Gastrocnemius medialis (tissue), 4 donors: Measurements from ENCODE around the gene KCNJ5. TPM values are rescaled to one million over a fixed set of nuclear protein-coding genes. Genes with fewer than 3 reads are reported as not detected.

Source experiments
- ATAC-seq, 2 donors: fragments of 150-250 bp; one replicate each; pipeline ENCODE4 v1.9.1; 2016
- DNase-seq, 2 donors: peaks; one replicate each; pipeline ENCODE4 v3.0.0-alpha.2; 2019
- H3K27ac ChIP-seq, 4 donors: fragments of 200-600 bp; sonication (generic); 1 replicate in 1 of 4; 2 replicates in 3 of 4; pipeline ENCODE4 v1.5.1; 2016 to 2018; ENCODE audit warnings: mild to moderate bottlenecking in 2 of 4, moderate library complexity in 1 of 4
- H3K27me3 ChIP-seq, 3 donors: fragments of 200-600 bp; sonication (generic) in 2 of 3; 1 replicate in 1 of 3; 2 replicates in 2 of 3; pipeline versions ENCODE4 v1.5.1 to v1.6.0; 2016 to 2019; ENCODE audit warnings: mild to moderate bottlenecking in 1 of 3, moderate library complexity in 1 of 3
- H3K36me3 ChIP-seq, 2 donors: fragments of 200-600 bp; sonication (generic) in 1 of 2; one replicate each; pipeline ENCODE4 v1.5.1; 2017 to 2018
- H3K4me1 ChIP-seq, 2 donors: fragments of 200-600 bp; sonication (generic) in 1 of 2; one replicate each; pipeline ENCODE4 v1.5.1; 2016 to 2017; ENCODE audit warnings: mild to moderate bottlenecking in 2 of 2
- H3K4me3 ChIP-seq, 4 donors: fragments of 200-600 bp; sonication (generic) in 3 of 4; 1 replicate in 1 of 4; 2 replicates in 3 of 4; pipeline ENCODE4 v1.5.1; 2016 to 2019; ENCODE audit warnings: mild to moderate bottlenecking in 2 of 4
- H3K9me3 ChIP-seq, 3 donors: fragments of 200-600 bp; sonication (generic) in 2 of 3; 1 replicate in 1 of 3; 2 replicates in 2 of 3; pipeline ENCODE4 v1.5.1; 2016 to 2019
- POLR2A ChIP-seq, 2 donors: fragments of 450-650 bp; IDR thresholded peaks; one replicate each; pipeline ENCODE4 v1.6.1; 2017; ENCODE audit warnings: antibody characterized with exemption in 2 of 2, mild to moderate bottlenecking in 2 of 2, moderate library complexity in 2 of 2
- in situ Hi-C, 4 donors: fragments of 200-750 bp; cut with MboI; loops; one replicate each; pipeline versions ENCODE4 v1.15.0 to v1.8.0; 2017; ENCODE audit warnings: low sequenced_read_pairs in 4 of 4
- intact Hi-C: fragments of 100-400 bp; cut with DNase I; formaldehyde crosslinking; loops from one replicate; pipeline ENCODE4 v1.15.1; 2023; ENCODE audit warnings: low total_unique reads
- total RNA-seq, 4 donors: library from RNA; depleted of rRNA; stranded (reverse); fragments of >200 nt; gene quantifications; one replicate each; pipeline versions ENCODE4 v1.1.0 to v1.2.3, GENCODE V29; 2016
- TF ChIP-seq, protein P1 (sequence below), 5 experiments: fragments of 450-650 bp in 3 of 5; fragments of 200-600 bp in 2 of 5; sonication (generic) in 2 of 5; IDR thresholded peaks in 4 of 5; conservative IDR thresholded peaks in 1 of 5; 1 replicate in 4 of 5; 2 replicates in 1 of 5; pipeline ENCODE4 v1.5.1; 2016 to 2019; ENCODE audit warnings: antibody characterized with exemption in 5 of 5, mild to moderate bottlenecking in 3 of 5, moderate library complexity in 3 of 5

The KCNJ5 gene
- total RNA-seq, 4 donors from 2014 or later = 0.24 to 0.46 TPM; not detected in 2

DNA sequence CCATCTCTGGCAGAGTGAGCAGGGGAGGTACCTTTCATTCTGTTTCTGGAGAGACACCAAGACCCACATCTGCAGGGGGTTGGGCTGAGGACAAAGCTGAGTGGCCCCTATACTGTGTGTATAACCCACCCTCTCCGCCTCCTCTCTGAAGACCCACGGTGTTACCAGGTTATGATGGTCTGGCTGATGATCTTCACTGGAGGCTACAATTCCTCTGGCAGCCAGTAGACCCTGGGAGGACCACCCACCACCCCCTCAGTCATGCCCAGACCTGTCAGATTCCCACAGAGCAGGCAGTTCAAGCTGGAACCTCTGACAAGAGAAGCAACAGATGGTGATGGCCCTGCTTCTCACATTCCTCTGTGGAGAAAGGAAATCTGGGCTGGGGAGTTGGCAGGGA lies 12.7 kb upstream of the KCNJ5 start:
- Histone ChIP-seq H3K27ac (no peak overlapping the region), H3K4me1 (no peaks in the 10 kb centered on the region), H3K36me3 (no peaks in the 10 kb centered on the region), H3K9me3 (no peaks in the 10 kb centered on the region), H3K4me3 (no peak overlapping the region), H3K27me3 (peaks cover 0 to 5% (median 0%) of the 10 kb centered on the region in 3 donors)
- TF ChIP-seq, protein P1, sequence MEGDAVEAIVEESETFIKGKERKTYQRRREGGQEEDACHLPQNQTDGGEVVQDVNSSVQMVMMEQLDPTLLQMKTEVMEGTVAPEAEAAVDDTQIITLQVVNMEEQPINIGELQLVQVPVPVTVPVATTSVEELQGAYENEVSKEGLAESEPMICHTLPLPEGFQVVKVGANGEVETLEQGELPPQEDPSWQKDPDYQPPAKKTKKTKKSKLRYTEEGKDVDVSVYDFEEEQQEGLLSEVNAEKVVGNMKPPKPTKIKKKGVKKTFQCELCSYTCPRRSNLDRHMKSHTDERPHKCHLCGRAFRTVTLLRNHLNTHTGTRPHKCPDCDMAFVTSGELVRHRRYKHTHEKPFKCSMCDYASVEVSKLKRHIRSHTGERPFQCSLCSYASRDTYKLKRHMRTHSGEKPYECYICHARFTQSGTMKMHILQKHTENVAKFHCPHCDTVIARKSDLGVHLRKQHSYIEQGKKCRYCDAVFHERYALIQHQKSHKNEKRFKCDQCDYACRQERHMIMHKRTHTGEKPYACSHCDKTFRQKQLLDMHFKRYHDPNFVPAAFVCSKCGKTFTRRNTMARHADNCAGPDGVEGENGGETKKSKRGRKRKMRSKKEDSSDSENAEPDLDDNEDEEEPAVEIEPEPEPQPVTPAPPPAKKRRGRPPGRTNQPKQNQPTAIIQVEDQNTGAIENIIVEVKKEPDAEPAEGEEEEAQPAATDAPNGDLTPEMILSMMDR (IDR thresholded peaks at IDR 0.05 in 4 of 5, conservative IDR thresholded peaks at IDR 0.05 in 1 of 5) = no peak
- ATAC-seq (no peak), DNase-seq (no peak)
- intact Hi-C loops (no loop called here), in situ Hi-C loops (loop anchor here in 1 of 4 donors (25.0 kb wide), 1 partner anchor 459 kb away; no protein-coding TSS in a partner anchor)

DNA sequence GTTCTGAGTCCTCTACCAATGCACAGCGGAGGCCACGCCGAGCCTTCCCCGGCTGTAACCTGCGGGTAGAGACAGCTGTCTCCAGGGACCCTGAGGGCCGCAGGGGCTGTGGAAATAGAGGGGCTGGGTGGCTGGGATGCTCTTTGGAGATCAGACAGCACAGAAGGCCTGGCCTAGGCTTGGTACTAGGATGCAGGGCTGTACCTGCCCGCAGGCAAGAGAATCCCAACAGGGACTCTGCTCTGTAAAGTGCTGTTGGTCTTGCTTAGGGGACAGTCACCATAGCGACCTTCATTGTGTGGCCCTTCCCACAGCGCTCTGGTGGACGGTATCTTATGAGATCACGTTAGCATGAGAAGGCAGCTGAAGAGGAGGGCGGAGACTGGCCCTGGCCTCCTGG lies 11.3 kb upstream of the KCNJ5 start:
- DNase-seq (no peak), ATAC-seq (no peak)
- Histone ChIP-seq H3K27me3 (peaks cover 0 to 5% (median 0%) of the 10 kb centered on the region in 3 donors), H3K9me3 (no peaks in the 10 kb centered on the region), H3K4me1 (no peaks in the 10 kb centered on the region), H3K27ac (no peak overlapping the region), H3K4me3 (no peak overlapping the region), H3K36me3 (no peaks in the 10 kb centered on the region)
- in situ Hi-C loops = loop anchor here in 1 of 4 donors (5.0 to 25.0 kb wide), 2 partner anchors 72 to 457 kb away; no protein-coding TSS in a partner anchor
- intact Hi-C loops = no loop called here
- no peak for TF ChIP-seq POLR2A (IDR thresholded peaks at IDR 0.05)
- TF ChIP-seq, protein P1 (IDR thresholded peaks at IDR 0.05 in 4 of 5, conservative IDR thresholded peaks at IDR 0.05 in 1 of 5) = no peak

DNA sequence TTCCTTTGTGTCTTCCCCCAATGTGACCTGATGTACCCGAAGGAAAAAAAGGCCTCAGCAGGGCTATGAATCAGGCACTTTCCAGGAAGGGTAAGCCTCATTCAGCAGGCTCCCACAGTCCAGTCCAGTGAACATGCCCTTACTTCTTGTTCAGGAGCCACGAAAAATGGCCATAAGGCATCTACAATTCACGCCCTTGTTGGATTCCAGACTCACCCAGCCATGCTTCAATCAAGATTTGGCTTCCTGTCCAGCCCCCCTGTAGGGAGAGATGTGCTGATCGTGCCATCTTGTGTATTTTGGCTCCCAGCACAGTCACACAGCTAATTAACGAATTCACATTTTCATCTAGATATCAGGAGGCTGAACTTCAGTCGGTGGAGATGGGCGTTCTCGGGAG lies 9.9 kb upstream of the KCNJ5 start:
- H3K4me3 ChIP-seq = no peak overlapping the region
- H3K4me1 ChIP-seq = no peaks in the 10 kb centered on the region
- DNase-seq = no peak
- H3K27me3 ChIP-seq = peaks cover 0 to 5% (median 0%) of the 10 kb centered on the region in 3 donors
- ATAC-seq = no peak
- in situ Hi-C loops (loop anchor here in 1 of 4 donors (5.0 to 25.0 kb wide), 2 partner anchors 71 to 456 kb away; no protein-coding TSS in a partner anchor), intact Hi-C loops (no loop called here)
- no peak overlapping the region for H3K27ac ChIP-seq
- no peaks in the 10 kb centered on the region for H3K36me3 ChIP-seq
- H3K9me3 ChIP-seq = no peaks in the 10 kb centered on the region
- no peak for TF ChIP-seq POLR2A (IDR thresholded peaks at IDR 0.05)
- TF ChIP-seq, protein P1 (IDR thresholded peaks at IDR 0.05 in 4 of 5, conservative IDR thresholded peaks at IDR 0.05 in 1 of 5) = no peak

DNA sequence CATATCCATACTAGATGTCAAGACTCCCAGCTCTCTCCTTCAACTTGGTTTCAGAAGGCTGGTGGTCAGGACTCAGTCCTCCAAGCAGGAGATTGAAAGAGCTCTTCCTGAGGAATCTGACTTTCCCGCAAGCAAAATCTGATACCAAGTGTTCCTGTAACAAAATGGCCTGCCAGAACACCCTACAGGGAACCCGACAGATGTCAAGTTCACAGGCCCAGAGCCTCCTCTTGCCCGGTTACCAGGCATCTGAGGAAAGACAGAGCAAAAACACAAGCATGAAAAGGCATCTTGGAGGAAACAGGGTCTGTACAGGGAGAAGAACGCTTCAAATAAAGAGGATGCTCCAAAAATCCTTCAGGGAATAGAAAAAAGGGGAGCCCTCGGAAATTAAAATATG lies 8.7 kb upstream of the KCNJ5 start:
- intact Hi-C loops (no loop called here), in situ Hi-C loops (loop anchor here in 1 of 4 donors (5.0 to 25.0 kb wide), 2 partner anchors 70 to 455 kb away; no protein-coding TSS in a partner anchor)
- Histone ChIP-seq H3K27ac (no peak overlapping the region), H3K36me3 (no peaks in the 10 kb centered on the region), H3K27me3 (peaks cover 0 to 2% (median 0%) of the 10 kb centered on the region in 3 donors), H3K4me3 (no peak overlapping the region), H3K4me1 (no peaks in the 10 kb centered on the region), H3K9me3 (no peaks in the 10 kb centered on the region)
- TF ChIP-seq, protein P1 (IDR thresholded peaks at IDR 0.05 in 4 of 5, conservative IDR thresholded peaks at IDR 0.05 in 1 of 5) = no peak
- TF ChIP-seq POLR2A (IDR thresholded peaks at IDR 0.05) = no peak
- ATAC-seq (no peak), DNase-seq (no peak)

DNA sequence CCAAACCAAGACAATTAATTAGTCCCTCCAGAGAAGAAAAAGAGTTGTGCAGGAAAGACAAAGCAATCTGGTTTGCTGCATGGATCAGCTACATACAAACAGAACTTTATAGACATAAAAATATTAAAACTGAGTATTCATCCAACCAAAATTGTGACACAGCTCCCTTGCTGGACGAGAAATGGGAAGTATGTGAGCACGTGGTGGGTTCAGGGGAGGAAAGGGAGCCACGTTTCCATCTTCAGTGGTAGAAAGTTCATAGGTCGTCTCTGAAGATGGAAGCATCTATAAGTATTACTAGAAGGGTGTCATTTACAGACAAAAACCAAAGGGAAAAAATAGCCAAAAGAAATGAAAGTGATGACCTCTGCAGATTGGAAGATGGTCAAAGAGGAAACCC lies 7.1 kb upstream of the KCNJ5 start:
- Histone ChIP-seq H3K4me1 (no peaks in the 10 kb centered on the region), H3K27me3 (peaks cover 0 to 8% (median 2%) of the 10 kb centered on the region in 3 donors), H3K9me3 (no peaks in the 10 kb centered on the region), H3K4me3 (no peak overlapping the region), H3K27ac (no peak overlapping the region), H3K36me3 (no peaks in the 10 kb centered on the region)
- intact Hi-C loops (loop anchor here (1.0 kb wide), 1 partner anchor 72 kb away; no protein-coding TSS in a partner anchor), in situ Hi-C loops (loop anchor here in 1 of 4 donors (5.0 to 25.0 kb wide), 2 partner anchors 68 to 453 kb away; no protein-coding TSS in a partner anchor)
- DNase-seq (no peak), ATAC-seq (no peak)
- no peak for TF ChIP-seq POLR2A (IDR thresholded peaks at IDR 0.05)
- TF ChIP-seq, protein P1 (IDR thresholded peaks at IDR 0.05 in 4 of 5, conservative IDR thresholded peaks at IDR 0.05 in 1 of 5) = no peak
